Gastrocnemius medialis (tissue), 4 donors: ENCODE measurements around the gene POU2AF1.

Source experiments
- POLR2A ChIP-seq, 2 donors: fragments of 450-650 bp; IDR thresholded peaks; one replicate each; pipeline ENCODE4 v1.6.1; 2017; ENCODE audit warnings: antibody characterized with exemption in 2 of 2, mild to moderate bottlenecking in 2 of 2, moderate library complexity in 2 of 2
- TF ChIP-seq, protein P1 (sequence below), 5 experiments: fragments of 450-650 bp in 3 of 5; fragments of 200-600 bp in 2 of 5; sonication (generic) in 2 of 5; IDR thresholded peaks in 4 of 5; conservative IDR thresholded peaks in 1 of 5; 1 replicate in 4 of 5; 2 replicates in 1 of 5; pipeline ENCODE4 v1.5.1; 2016 to 2019; ENCODE audit warnings: antibody characterized with exemption in 5 of 5, mild to moderate bottlenecking in 3 of 5, moderate library complexity in 3 of 5

DNA sequence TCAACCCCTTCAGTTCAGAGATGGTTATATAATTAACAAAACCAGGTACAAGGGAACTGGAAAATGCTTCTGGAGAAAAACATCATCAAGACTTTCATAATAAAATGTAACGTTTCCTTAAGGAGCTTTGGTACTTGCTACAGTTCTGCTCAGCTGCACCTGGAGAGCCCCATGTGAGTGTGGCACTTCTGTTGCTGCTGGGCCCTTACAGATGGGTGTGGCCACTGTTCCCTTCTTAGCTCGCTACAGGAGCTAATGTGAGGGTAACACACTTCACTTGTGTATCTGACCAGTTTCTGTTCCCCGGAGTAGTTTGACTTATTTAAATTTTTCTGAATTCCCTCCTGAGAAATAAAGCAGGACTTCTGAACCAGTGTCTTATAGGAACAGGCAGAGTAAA, 76.8 kb downstream of the POU2AF1 start:
- TF ChIP-seq, protein P1, sequence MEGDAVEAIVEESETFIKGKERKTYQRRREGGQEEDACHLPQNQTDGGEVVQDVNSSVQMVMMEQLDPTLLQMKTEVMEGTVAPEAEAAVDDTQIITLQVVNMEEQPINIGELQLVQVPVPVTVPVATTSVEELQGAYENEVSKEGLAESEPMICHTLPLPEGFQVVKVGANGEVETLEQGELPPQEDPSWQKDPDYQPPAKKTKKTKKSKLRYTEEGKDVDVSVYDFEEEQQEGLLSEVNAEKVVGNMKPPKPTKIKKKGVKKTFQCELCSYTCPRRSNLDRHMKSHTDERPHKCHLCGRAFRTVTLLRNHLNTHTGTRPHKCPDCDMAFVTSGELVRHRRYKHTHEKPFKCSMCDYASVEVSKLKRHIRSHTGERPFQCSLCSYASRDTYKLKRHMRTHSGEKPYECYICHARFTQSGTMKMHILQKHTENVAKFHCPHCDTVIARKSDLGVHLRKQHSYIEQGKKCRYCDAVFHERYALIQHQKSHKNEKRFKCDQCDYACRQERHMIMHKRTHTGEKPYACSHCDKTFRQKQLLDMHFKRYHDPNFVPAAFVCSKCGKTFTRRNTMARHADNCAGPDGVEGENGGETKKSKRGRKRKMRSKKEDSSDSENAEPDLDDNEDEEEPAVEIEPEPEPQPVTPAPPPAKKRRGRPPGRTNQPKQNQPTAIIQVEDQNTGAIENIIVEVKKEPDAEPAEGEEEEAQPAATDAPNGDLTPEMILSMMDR (IDR thresholded peaks at IDR 0.05 in 4 of 5, conservative IDR thresholded peaks at IDR 0.05 in 1 of 5), result no peak
- no peak for TF ChIP-seq POLR2A (IDR thresholded peaks at IDR 0.05)
